Activated CD8-positive, alpha-beta T cell treated with anti-CD3 and anti-CD28 coated beads for 36 hours (primary cell): Measurements from ENCODE around the gene IFITM10. TPM values are rescaled to one million over a fixed set of nuclear protein-coding genes. Genes with fewer than 3 reads are reported as not detected.

Source experiments
- ATAC-seq: fragments of 200-7000 bp; cut with Tn5 transposase; one replicate; pipeline ENCODE4 v1.10.0; 2021; ENCODE audit warnings: mild to moderate bottlenecking, moderate library complexity
- CTCF ChIA-PET: fragments of 350-600 bp; sonication (Branson Sonifier 250); formaldehyde crosslinking; loops from one replicate; lab custom pipeline; 2021; ENCODE audit warnings: antibody characterized with exemption; lab: Charles Lee
- POLR2A ChIA-PET: fragments of 350-600 bp; sonication (Branson Sonifier 250); formaldehyde crosslinking; loops from one replicate; lab custom pipeline; 2021; ENCODE audit warnings: antibody characterized with exemption; lab: Charles Lee
- DNase-seq: peaks from one replicate; pipeline ENCODE4 v3.0.0-alpha.2; 2020
- H3K27ac Mint-ChIP-seq: one replicate; pipeline ENCODE4 v1.8.0; 2021; ENCODE audit warnings: mild to moderate bottlenecking, mixed read lengths
- H3K27me3 Mint-ChIP-seq: one replicate; pipeline ENCODE4 v1.8.0; 2021; ENCODE audit warnings: mixed read lengths
- H3K36me3 Mint-ChIP-seq: one replicate; pipeline ENCODE4 v1.8.0; 2021; ENCODE audit warnings: low read depth, mixed read lengths
- H3K4me1 Mint-ChIP-seq: one replicate; pipeline ENCODE4 v1.8.0; 2021; ENCODE audit warnings: low read depth, mixed read lengths
- H3K4me3 Mint-ChIP-seq: one replicate; pipeline ENCODE4 v1.8.0; 2021; ENCODE audit warnings: mild to moderate bottlenecking, moderate library complexity, mixed read lengths
- H3K9me3 Mint-ChIP-seq: one replicate; pipeline ENCODE4 v1.8.0; 2021; ENCODE audit warnings: mixed read lengths
- intact Hi-C: fragments of 100-400 bp; cut with micrococcal nuclease; formaldehyde crosslinking; loops from one replicate; pipeline ENCODE4 v1.10.0; 2022
- total RNA-seq, 2 experiments: library from RNA; stranded (reverse); gene quantifications; one replicate each; pipeline ENCODE4 v1.2.3, GENCODE V29; 2021
- TF ChIP-seq, protein P1 (sequence below): fragments of 200-600 bp; IDR thresholded peaks from one replicate; pipeline ENCODE4 v1.8.0; 2022; ENCODE audit warnings: antibody characterized with exemption, mild to moderate bottlenecking

IFITM10 gene
- total RNA-seq, 2 experiments from 2014 or later = 0.07 to 0.31 TPM

DNA sequence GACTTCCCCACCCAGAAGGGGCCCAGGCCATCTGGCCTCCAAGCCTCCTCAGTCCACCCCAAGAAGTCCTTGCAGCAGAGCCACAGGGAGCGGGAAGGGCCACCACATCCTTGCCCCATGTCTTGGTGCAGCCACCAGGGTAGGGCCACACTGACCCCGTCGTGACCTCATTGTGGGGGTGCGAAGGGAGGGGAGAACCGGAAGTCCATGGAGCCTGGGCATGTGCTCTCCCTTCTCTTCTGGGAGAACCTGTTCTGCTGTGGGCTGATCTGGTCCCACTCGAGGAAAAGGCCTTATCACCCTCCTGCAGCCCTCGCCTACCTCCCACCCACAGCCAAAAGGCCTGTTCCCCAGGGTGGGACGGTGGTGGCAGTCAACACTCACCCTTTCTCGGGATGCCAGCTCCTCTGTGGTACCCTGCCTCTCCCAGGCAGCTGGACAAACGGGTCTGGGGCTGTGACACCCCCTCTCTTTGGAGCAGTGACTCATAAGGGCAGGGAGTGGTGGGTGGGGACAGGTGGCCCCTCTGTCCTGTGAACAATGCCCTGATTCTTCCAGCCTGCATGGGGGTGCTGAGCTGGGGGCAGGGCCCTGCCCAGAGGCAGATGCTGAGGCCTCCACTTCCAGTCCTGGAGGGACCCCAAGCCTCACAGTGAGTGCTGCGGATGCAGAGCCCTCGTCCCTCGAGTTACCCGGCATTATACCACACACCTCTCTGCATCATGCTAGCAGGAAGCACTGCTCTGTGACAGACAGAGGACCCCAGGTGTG is 27.9 kb upstream of the IFITM10 start:
- Mint-ChIP-seq H3K27me3 (no peaks in the 10 kb centered on the region), H3K36me3 (no peaks in the 10 kb centered on the region), H3K4me1 (peaks cover 3% of the 10 kb centered on the region), H3K27ac (no peak overlapping the region), H3K4me3 (no peak overlapping the region), H3K9me3 (no peaks in the 10 kb centered on the region)
- ChIA-PET POLR2A (interaction anchor here (0.6 kb wide), 1 partner anchor 501 kb away, joined by 3 read pairs; no protein-coding TSS in a partner anchor), CTCF (interaction anchor here (0.6 to 2.0 kb wide), 5 partner anchors 9 to 222 kb away, joined by 3 to 5 read pairs (median 4); no protein-coding TSS in a partner anchor)
- intact Hi-C loops = no loop called here
- DNase-seq = no peak
- ATAC-seq = no peak
- TF ChIP-seq, protein P1, sequence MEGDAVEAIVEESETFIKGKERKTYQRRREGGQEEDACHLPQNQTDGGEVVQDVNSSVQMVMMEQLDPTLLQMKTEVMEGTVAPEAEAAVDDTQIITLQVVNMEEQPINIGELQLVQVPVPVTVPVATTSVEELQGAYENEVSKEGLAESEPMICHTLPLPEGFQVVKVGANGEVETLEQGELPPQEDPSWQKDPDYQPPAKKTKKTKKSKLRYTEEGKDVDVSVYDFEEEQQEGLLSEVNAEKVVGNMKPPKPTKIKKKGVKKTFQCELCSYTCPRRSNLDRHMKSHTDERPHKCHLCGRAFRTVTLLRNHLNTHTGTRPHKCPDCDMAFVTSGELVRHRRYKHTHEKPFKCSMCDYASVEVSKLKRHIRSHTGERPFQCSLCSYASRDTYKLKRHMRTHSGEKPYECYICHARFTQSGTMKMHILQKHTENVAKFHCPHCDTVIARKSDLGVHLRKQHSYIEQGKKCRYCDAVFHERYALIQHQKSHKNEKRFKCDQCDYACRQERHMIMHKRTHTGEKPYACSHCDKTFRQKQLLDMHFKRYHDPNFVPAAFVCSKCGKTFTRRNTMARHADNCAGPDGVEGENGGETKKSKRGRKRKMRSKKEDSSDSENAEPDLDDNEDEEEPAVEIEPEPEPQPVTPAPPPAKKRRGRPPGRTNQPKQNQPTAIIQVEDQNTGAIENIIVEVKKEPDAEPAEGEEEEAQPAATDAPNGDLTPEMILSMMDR = no peak

DNA sequence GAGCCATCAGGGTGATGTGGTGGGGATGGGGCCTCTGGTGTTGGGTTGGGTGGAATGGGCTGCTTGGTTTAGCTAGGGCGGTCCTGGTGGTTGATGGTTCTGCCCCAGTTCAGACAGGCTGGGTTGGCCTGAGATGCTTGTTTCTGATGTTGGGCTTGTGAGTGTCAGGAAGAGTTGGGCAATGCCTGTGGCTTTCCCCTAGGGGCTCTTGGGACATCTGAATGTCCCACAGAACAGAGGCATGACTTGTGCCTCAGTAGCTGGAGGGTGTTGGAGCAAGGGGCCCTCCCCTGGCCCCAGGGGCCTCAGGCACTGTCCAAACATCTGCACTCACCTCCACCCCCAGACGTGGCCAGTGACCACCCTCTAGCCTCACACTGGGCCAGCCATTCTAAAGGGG is 27.3 kb upstream of the IFITM10 start:
- Mint-ChIP-seq H3K27me3 (no peaks in the 10 kb centered on the region), H3K9me3 (no peaks in the 10 kb centered on the region), H3K4me1 (peaks cover 6% of the 10 kb centered on the region), H3K4me3 (no peak overlapping the region), H3K36me3 (no peaks in the 10 kb centered on the region), H3K27ac (no peak overlapping the region)
- intact Hi-C loops = no loop called here
- ChIA-PET POLR2A (no interaction called here), CTCF (interaction anchor here (0.6 to 2.0 kb wide), 4 partner anchors 11 to 223 kb away, joined by 3 to 5 read pairs (median 4); no protein-coding TSS in a partner anchor)
- TF ChIP-seq, protein P1 = no peak
- DNase-seq (no peak), ATAC-seq (no peak)

DNA sequence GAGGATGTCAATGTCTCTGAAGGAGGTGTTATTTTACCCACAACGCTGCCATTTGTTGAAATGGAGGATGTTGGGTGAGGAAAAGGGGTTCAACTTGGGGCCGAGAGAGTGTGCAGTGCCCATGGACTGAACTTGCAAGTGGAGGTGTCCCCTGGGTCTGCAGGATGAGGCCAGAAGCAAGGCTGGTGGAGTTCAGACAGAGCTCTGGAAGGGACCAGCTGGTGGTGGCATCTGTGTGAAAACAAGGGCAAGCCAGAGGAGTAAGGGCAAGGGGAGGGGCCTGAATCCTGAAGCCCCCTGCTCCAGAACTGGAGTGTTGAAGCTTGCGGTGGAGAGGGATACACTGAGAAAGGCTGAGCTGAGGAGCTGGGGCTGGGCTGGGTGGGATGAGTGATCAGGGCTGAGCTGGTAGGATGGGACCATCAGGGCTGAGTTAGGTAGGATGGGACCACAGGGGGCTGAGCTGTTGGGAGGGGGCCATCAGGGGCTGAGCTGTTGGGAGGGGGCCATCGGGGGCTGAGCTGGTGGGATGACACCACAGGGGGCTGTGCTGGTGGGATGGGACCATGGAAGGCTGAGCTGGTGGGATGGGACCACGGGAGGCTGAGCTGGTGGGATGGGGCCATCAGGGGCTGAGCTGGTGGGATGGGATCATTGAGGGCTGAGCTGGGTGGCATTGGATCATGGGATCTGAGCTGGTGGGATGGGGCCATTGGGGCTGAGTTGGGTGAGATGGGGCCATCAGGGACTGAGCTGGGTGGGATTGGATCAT is 26.7 kb upstream of the IFITM10 start:
- Mint-ChIP-seq H3K27me3 (no peaks in the 10 kb centered on the region), H3K4me1 (peaks cover 12% of the 10 kb centered on the region), H3K36me3 (no peaks in the 10 kb centered on the region), H3K27ac (no peak overlapping the region), H3K4me3 (no peak overlapping the region), H3K9me3 (no peaks in the 10 kb centered on the region)
- CTCF ChIA-PET = interaction anchor here (1.2 to 2.0 kb wide), 3 partner anchors 10 to 224 kb away, joined by 4 to 5 read pairs (median 4); no protein-coding TSS in a partner anchor
- DNase-seq (no peak), ATAC-seq (no peak)
- intact Hi-C loops = no loop called here
- TF ChIP-seq, protein P1 = no peak
- POLR2A ChIA-PET = no interaction called here

DNA sequence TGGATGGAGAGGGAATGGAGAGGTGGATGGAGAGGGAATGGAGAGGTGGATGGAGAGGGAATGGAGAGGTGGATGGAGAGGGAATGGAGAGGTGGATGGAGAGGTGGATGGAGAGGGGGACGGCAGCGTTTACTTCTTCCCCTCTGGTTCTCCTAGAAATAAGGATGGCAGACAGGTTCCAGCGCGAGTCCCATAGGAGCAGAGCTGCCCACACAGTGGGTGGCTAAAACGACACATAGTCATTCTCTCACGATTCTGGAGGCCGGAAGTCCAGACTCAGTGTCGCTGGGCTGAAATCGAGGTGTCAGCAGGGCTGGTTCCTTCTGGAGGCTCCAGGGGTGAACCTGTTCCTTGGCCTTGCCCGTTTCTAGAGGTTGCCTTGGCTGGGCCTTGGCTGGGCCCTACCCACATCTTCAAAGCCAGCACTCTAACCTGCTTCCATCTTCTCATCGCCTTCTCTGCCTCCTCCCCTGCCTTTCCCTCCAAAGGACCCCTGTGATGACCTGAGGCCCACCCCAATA is 26.0 kb upstream of the IFITM10 start:
- no peak for DNase-seq
- CTCF ChIA-PET = interaction anchor here (2.0 kb wide), 1 partner anchor 82 kb away, joined by 5 read pairs; no protein-coding TSS in a partner anchor

More for the DNA sequence above, 26.0 kb upstream of the IFITM10 start:
- POLR2A ChIA-PET = no interaction called here
- H3K9me3 Mint-ChIP-seq = no peaks in the 10 kb centered on the region
- ATAC-seq = no peak
- intact Hi-C loops = no loop called here
- no peak overlapping the region for H3K27ac Mint-ChIP-seq
- H3K4me1 Mint-ChIP-seq = peaks cover 14% of the 10 kb centered on the region
- TF ChIP-seq, protein P1 = no peak
- no peaks in the 10 kb centered on the region for H3K36me3 Mint-ChIP-seq
- no peaks in the 10 kb centered on the region for H3K27me3 Mint-ChIP-seq
- no peak overlapping the region for H3K4me3 Mint-ChIP-seq
